HG03442 (cell line): ENCODE results near the gene DMAP1.
A peak's percentile ranks its signal among the peaks of the same experiment; 100 is the strongest.
"Not testable (repeated sequence)": the region's sequence is repeated elsewhere in the genome, so short reads cannot be mapped to it uniquely, and the experiment has no call there.

Experiments used
- ATAC-seq: cut with Tn5 transposase; IDR thresholded peaks from one replicate; pipeline ENCODE4 v1.9.1; 2021; ENCODE audit warnings: mild to moderate bottlenecking, moderate library complexity; ENCODE audit not compliant: unreplicated experiment

Gene DMAP1

GRCh38 chr1:44213222-44214112, at the start of gene DMAP1:
DMAP1 (plus strand) TSS chr1:44213471; CDS start chr1:44213754, 283 bp downstream.
- peak; percentile 77 for ATAC-seq

GRCh38 chr1:44168520-44169098, 44.7 kb upstream of the DMAP1 start:
- no peak for ATAC-seq

GRCh38 chr1:44170281-44170823, 42.9 kb upstream of the DMAP1 start:
- ATAC-seq, result no peak

- no peak for ATAC-seq
Observed at GRCh38 chr1:44174630-44175029, 38.6 kb upstream of the DMAP1 start.

- ATAC-seq, result no peak
Observed at GRCh38 chr1:44200336-44200735, 12.9 kb upstream of the DMAP1 start.

- ATAC-seq, result not testable (repeated sequence)
Observed at GRCh38 chr1:44206545-44206944, 6.7 kb upstream of the DMAP1 start.

- ATAC-seq, result no peak
Observed at GRCh38 chr1:44208226-44208625, 5.0 kb upstream of the DMAP1 start.

GRCh38 chr1:44210595-44210994, 2.7 kb upstream of the DMAP1 start:
- ATAC-seq, result no peak

GRCh38 chr1:44212355-44213221, 683 bp upstream of the DMAP1 start:
- ATAC-seq, result no peak

GRCh38 chr1:44217809-44218410, 4.6 kb downstream of the DMAP1 start:
- ATAC-seq, result no peak

- no peak for ATAC-seq
Observed at GRCh38 chr1:44218503-44219300, 5.4 kb downstream of the DMAP1 start.

GRCh38 chr1:44219301-44219626, 6.0 kb downstream of the DMAP1 start:
- ATAC-seq, result no peak

GRCh38 chr1:44220001-44220751, 6.9 kb downstream of the DMAP1 start:
- ATAC-seq, result no peak

- ATAC-seq, result no peak
Observed at GRCh38 chr1:44220755-44221154, 7.5 kb downstream of the DMAP1 start.

GRCh38 chr1:44221769-44222168, 8.5 kb downstream of the DMAP1 start:
- no peak for ATAC-seq

GRCh38 chr1:44222397-44223186, 9.3 kb downstream of the DMAP1 start:
- ATAC-seq, result no peak

GRCh38 chr1:44223187-44223610, 9.9 kb downstream of the DMAP1 start:
- no peak for ATAC-seq

- no peak for ATAC-seq
Observed at GRCh38 chr1:44225761-44226160, 12.5 kb downstream of the DMAP1 start.
